ENCODE measurements around the gene OR5H2. TPM values are rescaled to one million over a fixed set of nuclear protein-coding genes. Genes with fewer than 3 reads are reported as not detected.

The OR5H2 gene
- total and polyA plus RNA-seq, 10 of the 15 experiments (the other 5 are each of a cell fraction or from before 2014, with no cell fraction given), result 1.7 TPM; not detected in 9

DNA sequence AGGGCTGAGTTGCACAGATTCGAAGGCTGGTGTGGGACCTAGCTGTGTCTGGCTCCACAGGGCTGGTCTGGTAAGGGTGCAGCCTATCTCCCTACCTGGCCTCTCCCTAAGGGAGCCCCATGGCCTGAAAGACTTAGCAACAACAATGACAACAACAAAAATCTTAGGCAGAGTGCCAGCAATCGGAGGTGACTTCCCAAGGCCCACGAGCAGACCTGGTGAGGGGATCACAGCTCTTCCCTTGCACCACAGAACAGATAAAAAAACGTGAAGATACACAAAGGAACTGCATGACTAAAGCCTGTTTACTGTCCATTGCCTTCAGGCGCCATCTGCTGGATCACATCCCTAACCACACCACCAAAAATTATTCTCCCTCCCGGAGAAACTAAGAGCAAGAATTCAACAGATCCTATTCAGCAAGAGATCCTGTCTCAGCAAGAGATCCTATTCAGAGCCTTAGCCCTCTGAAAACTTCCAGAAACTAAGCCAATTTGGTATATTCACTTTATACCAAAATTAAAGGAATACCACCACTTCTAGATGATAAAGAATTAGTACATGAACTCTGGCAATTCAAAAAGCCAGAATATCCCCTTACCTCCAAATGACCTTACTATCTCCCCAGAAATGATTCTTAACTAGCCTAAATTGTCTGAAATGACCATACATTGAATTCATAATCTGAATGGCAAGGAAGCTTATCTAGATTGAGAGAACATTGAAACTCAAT lies 47.3 kb downstream of the OR5H2 start:
- intact Hi-C loops (cut with micrococcal nuclease; ENCODE audit: unreplicated experiment), result loop anchor here (1.0 to 10.0 kb wide), 5 partner anchors 97 to 535 kb away; no protein-coding TSS in a partner anchor
- WGBS (ENCODE audit: insufficient coverage, insufficient replicate concordance, low lambda C conversion rate, missing lambda C conversion rate), result 0% methylated on average over 6 of the region's 6 CpGs
- peak; percentile 27 for DNase-seq (ENCODE audit: low read depth, low spot score)
- Histone ChIP-seq H3K27me3 (replicated peaks in 1 of 2; ENCODE audit: control insufficient read depth in 2 of 2, insufficient read depth in 2 of 2, low read length in 1 of 2) (no peaks in the 10 kb centered on the region), H3K4me2 (ENCODE audit: control insufficient read depth, insufficient read depth) (no peak overlapping the region), H3K27ac (ENCODE audit: control insufficient read depth, insufficient read depth) (no peak overlapping the region), H2AFZ (ENCODE audit: control insufficient read depth, low read depth, low read length) (no peak overlapping the region; the same call in 1 of the 2 replicates), H3K36me3 (ENCODE audit: control insufficient read depth in 2 of 2, insufficient read depth in 2 of 2, low read length in 1 of 2) (no peaks in the 10 kb centered on the region), H3K4me1 (ENCODE audit: control insufficient read depth, insufficient read depth, low read length) (peaks cover 5% of the 10 kb centered on the region), H3K4me3 (no peak overlapping the region), H3K79me2 (ENCODE audit: control insufficient read depth, insufficient read depth, low read length) (no peaks in the 10 kb centered on the region), H3K9me3 (replicated peaks; ENCODE audit: control insufficient read depth, insufficient read depth, low read length) (no peaks in the 10 kb centered on the region), H3K9ac (ENCODE audit: control insufficient read depth, insufficient read depth, low read length) (no peak overlapping the region), H4K20me1 (ENCODE audit: control insufficient read depth, insufficient read depth) (no peaks in the 10 kb centered on the region)
- no peak for TF ChIP-seq NR2C2 (IDR thresholded peaks at IDR 0.05; ENCODE audit: borderline replicate concordance, control insufficient read depth, insufficient read length, low read depth)
- peak; percentile 43; the same call in 1 of the 2 replicates for TF ChIP-seq ZNF384 (IDR thresholded peaks at IDR 0.05; ENCODE audit: borderline replicate concordance, low read depth, low read length)
- TF ChIP-seq PML (IDR thresholded peaks at IDR 0.05; ENCODE audit: low read length), result no peak
- TF ChIP-seq NR2C1 (IDR thresholded peaks at IDR 0.05), result no peak
- TF ChIP-seq NFYA (IDR thresholded peaks at IDR 0.05; ENCODE audit: borderline replicate concordance, low read depth, low read length), result no peak
- TF ChIP-seq TARDBP (IDR thresholded peaks at IDR 0.05; ENCODE audit: borderline replicate concordance), result no peak
- no peak for TF ChIP-seq KAT2A (conservative IDR thresholded peaks at IDR 0.05; ENCODE audit: control insufficient read depth, low read depth, low read length)
- TF ChIP-seq RUNX3 (IDR thresholded peaks at IDR 0.05; ENCODE audit: low read length), result peak; percentile 84
- peak; percentile 61 for TF ChIP-seq YY1 (IDR thresholded peaks at IDR 0.05; ENCODE audit: low read depth, low read length)
- TF ChIP-seq FOXK2 (IDR thresholded peaks at IDR 0.05), result no peak
- TF ChIP-seq, protein P1, sequence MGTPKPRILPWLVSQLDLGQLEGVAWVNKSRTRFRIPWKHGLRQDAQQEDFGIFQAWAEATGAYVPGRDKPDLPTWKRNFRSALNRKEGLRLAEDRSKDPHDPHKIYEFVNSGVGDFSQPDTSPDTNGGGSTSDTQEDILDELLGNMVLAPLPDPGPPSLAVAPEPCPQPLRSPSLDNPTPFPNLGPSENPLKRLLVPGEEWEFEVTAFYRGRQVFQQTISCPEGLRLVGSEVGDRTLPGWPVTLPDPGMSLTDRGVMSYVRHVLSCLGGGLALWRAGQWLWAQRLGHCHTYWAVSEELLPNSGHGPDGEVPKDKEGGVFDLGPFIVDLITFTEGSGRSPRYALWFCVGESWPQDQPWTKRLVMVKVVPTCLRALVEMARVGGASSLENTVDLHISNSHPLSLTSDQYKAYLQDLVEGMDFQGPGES (IDR thresholded peaks at IDR 0.05), result no peak
- no peak for TF ChIP-seq POU2F2 (IDR thresholded peaks at IDR 0.05; ENCODE audit: borderline replicate concordance, low read depth, low read length)
- TF ChIP-seq HDAC6 (IDR thresholded peaks at IDR 0.05; ENCODE audit: unreplicated experiment), result no peak
- peak; percentile 98 for TF ChIP-seq SMC3 (IDR thresholded peaks at IDR 0.05; ENCODE audit: borderline replicate concordance, low read length)
- TF ChIP-seq, protein P2, sequence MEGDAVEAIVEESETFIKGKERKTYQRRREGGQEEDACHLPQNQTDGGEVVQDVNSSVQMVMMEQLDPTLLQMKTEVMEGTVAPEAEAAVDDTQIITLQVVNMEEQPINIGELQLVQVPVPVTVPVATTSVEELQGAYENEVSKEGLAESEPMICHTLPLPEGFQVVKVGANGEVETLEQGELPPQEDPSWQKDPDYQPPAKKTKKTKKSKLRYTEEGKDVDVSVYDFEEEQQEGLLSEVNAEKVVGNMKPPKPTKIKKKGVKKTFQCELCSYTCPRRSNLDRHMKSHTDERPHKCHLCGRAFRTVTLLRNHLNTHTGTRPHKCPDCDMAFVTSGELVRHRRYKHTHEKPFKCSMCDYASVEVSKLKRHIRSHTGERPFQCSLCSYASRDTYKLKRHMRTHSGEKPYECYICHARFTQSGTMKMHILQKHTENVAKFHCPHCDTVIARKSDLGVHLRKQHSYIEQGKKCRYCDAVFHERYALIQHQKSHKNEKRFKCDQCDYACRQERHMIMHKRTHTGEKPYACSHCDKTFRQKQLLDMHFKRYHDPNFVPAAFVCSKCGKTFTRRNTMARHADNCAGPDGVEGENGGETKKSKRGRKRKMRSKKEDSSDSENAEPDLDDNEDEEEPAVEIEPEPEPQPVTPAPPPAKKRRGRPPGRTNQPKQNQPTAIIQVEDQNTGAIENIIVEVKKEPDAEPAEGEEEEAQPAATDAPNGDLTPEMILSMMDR (IDR thresholded peaks at IDR 0.05 in 2 of 3, conservative IDR thresholded peaks at IDR 0.05 in 1 of 3; ENCODE audit: control insufficient read depth in 2 of 3, extremely low read depth in 1 of 3, insufficient read depth in 1 of 3, low read depth in 3 of 3, low read length in 3 of 3), result peak; percentile 78 to 92 (median 80)
- TF ChIP-seq HCFC1 (IDR thresholded peaks at IDR 0.05; ENCODE audit: low read length), result no peak
- TF ChIP-seq CBFB (IDR thresholded peaks at IDR 0.05; ENCODE audit: low read depth), result 0 out of 2 replicates have a peak, but pooled peaks have one; percentile 32
- peak; percentile 89 for TF ChIP-seq RAD21 (IDR thresholded peaks at IDR 0.05; ENCODE audit: insufficient read depth, low read depth, low read length)
- no peak for TF ChIP-seq HDAC2 (IDR thresholded peaks at IDR 0.05)
- peak; percentile 5; the same call in 1 of the 2 replicates for TF ChIP-seq SPI1 (IDR thresholded peaks at IDR 0.05; ENCODE audit: borderline replicate concordance, insufficient read depth, low read depth, low read length)
- TF ChIP-seq CHD4 (IDR thresholded peaks at IDR 0.05), result no peak
- no peak for TF ChIP-seq ZSCAN29 (IDR thresholded peaks at IDR 0.05)
- peak; percentile 75 for ATAC-seq
- no TSS peak for BruUV-seq (replicated peaks)
- ChIA-PET POLR2A (no interaction called here), RAD21 (ENCODE audit: unreplicated experiment) (interaction anchor here (0.6 to 3.8 kb wide), 13 partner anchors 14 to 296 kb away, joined by 3 to 28 read pairs (median 3); no protein-coding TSS in a partner anchor), CTCF (interaction anchor here (0.6 to 4.0 kb wide), 43 partner anchors 9 to 565 kb away, joined by 3 to 112 read pairs (median 4); partner anchors contain the start of gene ARL6), SMC1A (ENCODE audit: uncharacterized antibody, unreplicated experiment) (interaction anchor here (0.7 to 5.7 kb wide), 37 partner anchors 9 to 526 kb away, joined by 3 to 41 read pairs (median 4); no protein-coding TSS in a partner anchor)
- peak; percentile 74 for FAIRE-seq
- in situ Hi-C loops (cut with MboI), result loop anchor here (5.0 to 25.0 kb wide), 4 partner anchors 142 to 535 kb away; no protein-coding TSS in a partner anchor

Data from GM12878 (cell line).